GM12878 (cell line): ENCODE results near the gene ITGA4. TPM values are rescaled to one million over a fixed set of nuclear protein-coding genes. Genes with fewer than 3 reads are reported as not detected.

Source experiments
- ATAC-seq: fragments of 200-7000 bp; cut with Tn5 transposase; 3 replicates; pipeline ENCODE4 v1.9.1; 2020; ENCODE audit warnings: mild to moderate bottlenecking, moderate library complexity
- BruUV-seq: library from RNA; stranded (reverse); fragments of 400-500 nt; replicated peaks from 2 replicates; lab custom pipeline; 2021; lab: Mats Ljungman, UMichigan
- CTCF ChIA-PET: fragments of 300-600 bp; sonication (Branson Sonifier 250); formaldehyde crosslinking; extraction: SDS; loops from one replicate; lab custom pipeline; 2021; ENCODE audit warnings: inconsistent platforms; lab: Yijun Ruan, JAX
- POLR2A ChIA-PET: fragments of 350-600 bp; formaldehyde crosslinking; extraction: SDS; loops from one replicate; lab custom pipeline; 2021; ENCODE audit warnings: inconsistent platforms; lab: Charles Lee
- RAD21 ChIA-PET: fragments of 300-600 bp; sonication (Branson Sonifier 250); formaldehyde crosslinking; loops from one replicate; lab custom pipeline; 2023; ENCODE audit warnings: antibody characterized with exemption; ENCODE audit not compliant: unreplicated experiment; lab: Charles Lee
- SMC1A ChIA-PET: fragments of 300-600 bp; sonication (Branson Sonifier 250); formaldehyde crosslinking; loops from one replicate; lab custom pipeline; 2023; ENCODE audit not compliant: unreplicated experiment, uncharacterized antibody; lab: Charles Lee
- DNase-seq: peaks from one replicate; pipeline ENCODE4 v3.0.0-alpha.2; 2011; ENCODE audit warnings: low read depth, low spot score
- FAIRE-seq: peaks from 3 replicates; lab custom pipeline; 2011; peaks lifted over from hg19 to GRCh38; lab: Jason Lieb, UNC
- H2AFZ ChIP-seq: 2 replicates; pipeline ENCODE4 v1.6.0; 2011; ENCODE audit warnings: low read depth, low read length, control low read depth; ENCODE audit not compliant: control insufficient read depth
- H3K27ac ChIP-seq: 2 replicates; pipeline ENCODE4 v1.5.1; 2011; ENCODE audit warnings: control low read depth; ENCODE audit not compliant: control insufficient read depth, insufficient read depth
- H3K27me3 ChIP-seq, 2 experiments: replicated peaks in 1 of 2; 2 replicates each; pipeline versions ENCODE4 v1.6.0 to v1.6.1; 2011; ENCODE audit warnings: low read length in 1 of 2; ENCODE audit not compliant: control insufficient read depth in 2 of 2, insufficient read depth in 2 of 2
- H3K36me3 ChIP-seq, 2 experiments: 2 replicates each; pipeline ENCODE4 v1.5.1; 2011; ENCODE audit warnings: low read length in 1 of 2; ENCODE audit not compliant: control insufficient read depth in 2 of 2, insufficient read depth in 2 of 2
- H3K4me1 ChIP-seq: 2 replicates; pipeline ENCODE4 v1.6.1; 2011; ENCODE audit warnings: mild to moderate bottlenecking, low read length, moderate library complexity, mixed read lengths; ENCODE audit not compliant: control insufficient read depth, insufficient read depth
- H3K4me2 ChIP-seq: 2 replicates; pipeline ENCODE4 v1.6.0; 2011; ENCODE audit warnings: control low read depth; ENCODE audit not compliant: control insufficient read depth, insufficient read depth
- H3K4me3 ChIP-seq: fragments of 200-600 bp; sonication (generic); 2 replicates; pipeline ENCODE4 v1.5.1; 2016
- H3K79me2 ChIP-seq: 2 replicates; pipeline ENCODE4 v1.6.0; 2011; ENCODE audit warnings: low read length; ENCODE audit not compliant: control insufficient read depth, insufficient read depth
- H3K9ac ChIP-seq: 2 replicates; pipeline ENCODE4 v1.8.0; 2011; ENCODE audit warnings: low read length, control low read depth, mixed read lengths; ENCODE audit not compliant: control insufficient read depth, insufficient read depth
- H3K9me3 ChIP-seq: replicated peaks from 3 replicates; pipeline ENCODE4 v1.5.1; 2011; ENCODE audit warnings: mild to moderate bottlenecking, low read length; ENCODE audit not compliant: control insufficient read depth, insufficient read depth
- H4K20me1 ChIP-seq: 2 replicates; pipeline ENCODE4 v1.6.0; 2011; ENCODE audit not compliant: control insufficient read depth, insufficient read depth
- BCL11A ChIP-seq: IDR thresholded peaks from 2 replicates; pipeline ENCODE4 v1.6.1; 2011; ENCODE audit warnings: low read depth, low read length
- CBX3 ChIP-seq: fragments of 200-600 bp; sonication (generic); IDR thresholded peaks from 2 replicates; pipeline ENCODE4 v1.6.1; 2016; ENCODE audit warnings: low read depth, borderline replicate concordance
- CBX5 ChIP-seq: sonication (generic); IDR thresholded peaks from 2 replicates; pipeline ENCODE4 v1.6.1; 2016; ENCODE audit warnings: low read depth, moderate library complexity, mild to moderate bottlenecking, inconsistent platforms
- EZH2 ChIP-seq: IDR thresholded peaks from 2 replicates; pipeline ENCODE4 v1.6.1; 2012; ENCODE audit warnings: low read depth, mild to moderate bottlenecking, control low read depth, inconsistent platforms, low read length, borderline replicate concordance; ENCODE audit not compliant: control insufficient read depth
- IKZF1 ChIP-seq: fragments of 450-650 bp; conservative IDR thresholded peaks from 2 replicates; pipeline ENCODE4 v1.6.1; 2017; ENCODE audit warnings: antibody characterized with exemption, mild to moderate bottlenecking
- NFXL1 ChIP-seq: fragments of 450-650 bp; IDR thresholded peaks from 2 replicates; pipeline ENCODE4 v1.6.1; 2017; ENCODE audit warnings: antibody characterized with exemption, mild to moderate bottlenecking, borderline replicate concordance
- NR2F1 ChIP-seq: fragments of 450-650 bp; conservative IDR thresholded peaks from 2 replicates; pipeline ENCODE4 v1.6.1; 2017; ENCODE audit warnings: mild to moderate bottlenecking
- NRF1 ChIP-seq: conservative IDR thresholded peaks from 2 replicates; pipeline ENCODE4 v1.6.1; 2011; ENCODE audit warnings: mild to moderate bottlenecking, low read depth, low read length, improper control_type of control experiment
- SMARCA5 ChIP-seq: fragments of 450-650 bp; IDR thresholded peaks from 2 replicates; pipeline ENCODE4 v1.6.1; 2017; ENCODE audit warnings: mild to moderate bottlenecking
- SMC3 ChIP-seq: IDR thresholded peaks from 2 replicates; pipeline ENCODE4 v1.6.1; 2011; ENCODE audit warnings: low read length, improper control_type of control experiment, borderline replicate concordance
- SREBF2 ChIP-seq: IDR thresholded peaks from 2 replicates; pipeline ENCODE4 v1.6.1; 2012; ENCODE audit warnings: mild to moderate bottlenecking, low read length
- WGBS: methylation state at CpG from one replicate; pipeline ENCODE4 v1.1.6; 2016; ENCODE audit warnings: low lambda C conversion rate; ENCODE audit not compliant: insufficient replicate concordance, insufficient coverage; ENCODE audit errors: missing lambda C conversion rate; 5-methylcytosine and 5-hydroxymethylcytosine counted together
- in situ Hi-C: fragments of 300-500 bp; cut with MboI; formaldehyde crosslinking; loops from 9 replicates; pipeline ENCODE4 v1.14.3; 2018; ENCODE audit warnings: mixed read lengths
- intact Hi-C: fragments of 100-400 bp; cut with micrococcal nuclease; formaldehyde crosslinking; loops from one replicate; pipeline ENCODE4 v1.14.2; 2022; ENCODE audit not compliant: unreplicated experiment
- polyA plus RNA-seq, 11 experiments: library from polyadenylated mRNA; depleted of rRNA in 4 of 11; unstranded in 6 of 11; stranded (reverse) in 5 of 11; fragments of >200 nt; fragmentation: Nextera tagmentation in 4 of 11; fragmentation: Illumina TruSeq in 1 of 11; extraction: Ambion mirVana in 4 of 11; extraction: Trizol in 1 of 11; gene quantifications; 1 replicate in 1 of 11; 2 replicates in 10 of 11; pipeline versions ENCODE4 v1.2.1 to v1.2.3, GENCODE V29; 2011 to 2016; ENCODE audit warnings: inconsistent platforms in 2 of 11, missing spikeins in 2 of 11, low read depth in 1 of 11
- total RNA-seq, 4 experiments: library from RNA; depleted of rRNA in 3 of 4; stranded (reverse); fragments of >200 nt in 3 of 4; fragmentation: Illumina TruSeq in 1 of 4; extraction: Trizol in 1 of 4; gene quantifications; 2 replicates each; pipeline versions ENCODE4 v1.2.1 to v1.2.3, GENCODE V29; 2013 to 2021
- TF ChIP-seq, protein P1 (sequence below): fragments of 150-350 bp; IDR thresholded peaks from 2 replicates; pipeline ENCODE4 v1.6.1; 2014; ENCODE audit warnings: mild to moderate bottlenecking, low read depth, low read length
- TF ChIP-seq, protein P2 (sequence below): fragments of 150-350 bp; IDR thresholded peaks from 2 replicates; pipeline ENCODE4 v1.6.1; 2016; ENCODE audit warnings: low read depth, low read length
- TF ChIP-seq, protein P3 (sequence below): fragments of 450-650 bp; IDR thresholded peaks from 2 replicates; pipeline ENCODE4 v1.6.1; 2016; ENCODE audit warnings: mild to moderate bottlenecking

ITGA4 gene
- total and polyA plus RNA-seq, 10 of the 15 experiments (the other 5 are each of a cell fraction or from before 2014, with no cell fraction given) = 12.4 to 87.9 (median 63.5) TPM

DNA sequence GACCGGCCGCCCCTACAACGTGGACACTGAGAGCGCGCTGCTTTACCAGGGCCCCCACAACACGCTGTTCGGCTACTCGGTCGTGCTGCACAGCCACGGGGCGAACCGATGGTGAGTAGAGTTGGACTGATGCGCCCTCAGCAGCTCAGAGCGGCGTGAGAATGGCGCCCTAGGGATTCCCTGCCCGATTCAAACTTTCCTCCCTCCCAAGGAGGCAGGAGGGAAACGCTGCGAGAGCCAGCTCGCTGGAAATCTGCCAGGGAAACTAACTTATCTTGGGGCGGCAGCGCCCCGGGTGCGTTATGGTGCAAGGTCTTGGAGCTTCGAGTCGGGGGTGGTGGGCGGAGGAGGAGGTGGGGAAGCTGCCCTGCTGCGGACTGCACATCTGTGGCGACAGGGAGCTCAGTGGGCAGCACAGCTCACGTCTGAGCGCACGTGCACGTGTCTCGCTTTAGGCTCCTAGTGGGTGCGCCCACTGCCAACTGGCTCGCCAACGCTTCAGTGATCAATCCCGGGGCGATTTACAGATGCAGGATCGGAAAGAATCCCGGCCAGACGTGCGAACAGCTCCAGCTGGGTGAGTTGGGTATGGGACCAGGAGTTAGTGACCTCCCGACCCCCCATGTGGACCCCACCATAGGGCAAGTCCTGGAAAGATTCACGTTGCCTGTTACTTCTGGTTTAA lies 697 bp downstream of the ITGA4 start:
- Histone ChIP-seq H3K79me2 (peaks cover 64% of the 10 kb centered on the region), H3K9ac (peak overlapping the region; percentile 84), H3K4me2 (peak overlapping the region; percentile 73), H3K4me3 (peak overlapping the region; percentile 88), H3K27ac (peak overlapping the region; percentile 97), H4K20me1 (no peaks in the 10 kb centered on the region; the same call in 1 of the 2 replicates), H3K27me3 (no peaks in the 10 kb centered on the region), H3K4me1 (peaks cover 18% of the 10 kb centered on the region), H3K36me3 (no peaks in the 10 kb centered on the region), H3K9me3 (no peaks in the 10 kb centered on the region), H2AFZ (peak overlapping the region; percentile 82)
- intact Hi-C loops (loop anchor here (1.0 to 10.0 kb wide), 7 partner anchors 145 to 447 kb away; no protein-coding TSS in a partner anchor), in situ Hi-C loops (loop anchor here (5.0 kb wide), 3 partner anchors 151 to 351 kb away; no protein-coding TSS in a partner anchor)
- peak; percentile 51 for ATAC-seq
- BruUV-seq = no TSS peak
- WGBS = 1% methylated on average over 45 of the region's 45 CpGs
- CTCF ChIA-PET = interaction anchor here (0.6 to 12.9 kb wide), 22 partner anchors 10 to 360 kb away, joined by 3 to 235 read pairs (median 4); no protein-coding TSS in a partner anchor
- POLR2A ChIA-PET = interaction anchor here (1.0 to 3.2 kb wide), 6 partner anchors 11 to 348 kb away, joined by 3 to 22 read pairs (median 6); no protein-coding TSS in a partner anchor
- no peak for DNase-seq
- SMC1A ChIA-PET = interaction anchor here (0.6 to 13.5 kb wide), 19 partner anchors 9 to 376 kb away, joined by 3 to 313 read pairs (median 4); no protein-coding TSS in a partner anchor
- RAD21 ChIA-PET = interaction anchor here (0.6 to 13.8 kb wide), 24 partner anchors 10 to 352 kb away, joined by 3 to 340 read pairs (median 4); no protein-coding TSS in a partner anchor
- no peak for FAIRE-seq
- TF ChIP-seq NRF1 = no peak
- TF ChIP-seq CBX5 = no peak
- no peak for TF ChIP-seq SREBF2
- no peak for TF ChIP-seq BCL11A
- no peak for TF ChIP-seq NFXL1
- TF ChIP-seq, protein P1, sequence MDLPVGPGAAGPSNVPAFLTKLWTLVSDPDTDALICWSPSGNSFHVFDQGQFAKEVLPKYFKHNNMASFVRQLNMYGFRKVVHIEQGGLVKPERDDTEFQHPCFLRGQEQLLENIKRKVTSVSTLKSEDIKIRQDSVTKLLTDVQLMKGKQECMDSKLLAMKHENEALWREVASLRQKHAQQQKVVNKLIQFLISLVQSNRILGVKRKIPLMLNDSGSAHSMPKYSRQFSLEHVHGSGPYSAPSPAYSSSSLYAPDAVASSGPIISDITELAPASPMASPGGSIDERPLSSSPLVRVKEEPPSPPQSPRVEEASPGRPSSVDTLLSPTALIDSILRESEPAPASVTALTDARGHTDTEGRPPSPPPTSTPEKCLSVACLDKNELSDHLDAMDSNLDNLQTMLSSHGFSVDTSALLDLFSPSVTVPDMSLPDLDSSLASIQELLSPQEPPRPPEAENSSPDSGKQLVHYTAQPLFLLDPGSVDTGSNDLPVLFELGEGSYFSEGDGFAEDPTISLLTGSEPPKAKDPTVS = no peak
- TF ChIP-seq CBX3 = no peak
- TF ChIP-seq, protein P2, sequence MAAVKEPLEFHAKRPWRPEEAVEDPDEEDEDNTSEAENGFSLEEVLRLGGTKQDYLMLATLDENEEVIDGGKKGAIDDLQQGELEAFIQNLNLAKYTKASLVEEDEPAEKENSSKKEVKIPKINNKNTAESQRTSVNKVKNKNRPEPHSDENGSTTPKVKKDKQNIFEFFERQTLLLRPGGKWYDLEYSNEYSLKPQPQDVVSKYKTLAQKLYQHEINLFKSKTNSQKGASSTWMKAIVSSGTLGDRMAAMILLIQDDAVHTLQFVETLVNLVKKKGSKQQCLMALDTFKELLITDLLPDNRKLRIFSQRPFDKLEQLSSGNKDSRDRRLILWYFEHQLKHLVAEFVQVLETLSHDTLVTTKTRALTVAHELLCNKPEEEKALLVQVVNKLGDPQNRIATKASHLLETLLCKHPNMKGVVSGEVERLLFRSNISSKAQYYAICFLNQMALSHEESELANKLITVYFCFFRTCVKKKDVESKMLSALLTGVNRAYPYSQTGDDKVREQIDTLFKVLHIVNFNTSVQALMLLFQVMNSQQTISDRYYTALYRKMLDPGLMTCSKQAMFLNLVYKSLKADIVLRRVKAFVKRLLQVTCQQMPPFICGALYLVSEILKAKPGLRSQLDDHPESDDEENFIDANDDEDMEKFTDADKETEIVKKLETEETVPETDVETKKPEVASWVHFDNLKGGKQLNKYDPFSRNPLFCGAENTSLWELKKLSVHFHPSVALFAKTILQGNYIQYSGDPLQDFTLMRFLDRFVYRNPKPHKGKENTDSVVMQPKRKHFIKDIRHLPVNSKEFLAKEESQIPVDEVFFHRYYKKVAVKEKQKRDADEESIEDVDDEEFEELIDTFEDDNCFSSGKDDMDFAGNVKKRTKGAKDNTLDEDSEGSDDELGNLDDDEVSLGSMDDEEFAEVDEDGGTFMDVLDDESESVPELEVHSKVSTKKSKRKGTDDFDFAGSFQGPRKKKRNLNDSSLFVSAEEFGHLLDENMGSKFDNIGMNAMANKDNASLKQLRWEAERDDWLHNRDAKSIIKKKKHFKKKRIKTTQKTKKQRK = no peak
- no peak for TF ChIP-seq SMARCA5
- TF ChIP-seq IKZF1 = peak; percentile 14; the same call in 1 of the 2 replicates
- TF ChIP-seq NR2F1 = peak; percentile 57; the same call in 1 of the 2 replicates
- no peak for TF ChIP-seq EZH2
- no peak for TF ChIP-seq SMC3
- TF ChIP-seq, protein P3, sequence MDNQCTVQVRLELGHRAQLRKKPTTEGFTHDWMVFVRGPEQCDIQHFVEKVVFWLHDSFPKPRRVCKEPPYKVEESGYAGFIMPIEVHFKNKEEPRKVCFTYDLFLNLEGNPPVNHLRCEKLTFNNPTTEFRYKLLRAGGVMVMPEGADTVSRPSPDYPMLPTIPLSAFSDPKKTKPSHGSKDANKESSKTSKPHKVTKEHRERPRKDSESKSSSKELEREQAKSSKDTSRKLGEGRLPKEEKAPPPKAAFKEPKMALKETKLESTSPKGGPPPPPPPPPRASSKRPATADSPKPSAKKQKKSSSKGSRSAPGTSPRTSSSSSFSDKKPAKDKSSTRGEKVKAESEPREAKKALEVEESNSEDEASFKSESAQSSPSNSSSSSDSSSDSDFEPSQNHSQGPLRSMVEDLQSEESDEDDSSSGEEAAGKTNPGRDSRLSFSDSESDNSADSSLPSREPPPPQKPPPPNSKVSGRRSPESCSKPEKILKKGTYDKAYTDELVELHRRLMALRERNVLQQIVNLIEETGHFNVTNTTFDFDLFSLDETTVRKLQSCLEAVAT = no peak; the same call in 1 of the 2 replicates
